HG03575 (cell line): ENCODE measurements around the gene TSPAN10.
"Not testable (repeated sequence)": the region's sequence is repeated elsewhere in the genome, so short reads cannot be mapped to it uniquely, and the experiment has no call there.

ENCODE experiments used
- ATAC-seq: cut with Tn5 transposase; IDR thresholded peaks from one replicate; pipeline ENCODE4 v1.9.1; 2021; ENCODE audit not compliant: unreplicated experiment, insufficient number of reproducible peaks, low FRiP score; ENCODE audit errors: extremely low read depth

Gene TSPAN10

DNA sequence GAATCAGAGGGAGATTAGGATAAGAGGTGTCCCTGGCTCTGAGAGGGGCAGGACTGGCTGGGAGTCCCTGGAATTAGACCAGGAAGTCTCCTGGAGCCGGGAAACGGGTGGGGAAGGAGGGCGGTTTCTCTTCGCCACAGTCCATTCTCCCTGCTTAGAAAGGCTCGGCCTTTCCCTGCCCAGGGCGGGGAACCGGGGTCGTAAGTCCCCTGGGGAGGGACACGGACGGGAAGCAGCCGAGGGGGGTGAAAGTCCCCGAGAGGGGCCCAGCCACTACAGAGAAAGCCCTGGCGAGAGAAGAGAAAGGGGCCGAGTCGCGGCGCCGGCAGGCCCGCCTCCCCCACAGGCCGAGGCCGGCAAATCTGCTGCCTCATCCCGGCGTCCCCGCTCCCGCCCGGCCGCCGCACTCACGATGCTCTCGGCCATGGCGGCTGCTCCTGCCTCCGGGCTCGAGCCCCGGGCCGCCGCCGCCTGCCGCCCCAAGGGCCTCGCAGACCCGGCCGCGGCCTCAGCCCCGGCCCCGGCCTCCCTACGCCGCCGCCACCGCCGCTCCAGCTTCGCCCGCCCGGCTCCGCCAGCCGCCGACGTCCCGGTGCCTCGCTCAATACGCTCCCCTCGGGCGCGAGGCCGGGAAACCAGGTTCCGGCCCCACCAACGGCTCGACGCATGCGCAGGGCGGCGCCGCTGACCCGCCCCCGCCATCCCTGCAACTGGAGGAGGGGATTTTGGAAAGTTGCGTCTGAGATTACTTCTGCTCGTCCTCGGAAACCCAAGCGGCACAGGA is at the start of gene TSPAN10, which contains the start of gene NPLOC4:
Gene TSPAN10 (plus strand): TSS at position 692 of the 784 bp plus-strand sequence. CDS start 5,217 bp downstream, outside the sequence.
Gene NPLOC4 (minus strand): TSS at position 608 of the 784 bp plus-strand sequence. CDS start 182 bp downstream, at position 426.
- ATAC-seq: no peak

DNA sequence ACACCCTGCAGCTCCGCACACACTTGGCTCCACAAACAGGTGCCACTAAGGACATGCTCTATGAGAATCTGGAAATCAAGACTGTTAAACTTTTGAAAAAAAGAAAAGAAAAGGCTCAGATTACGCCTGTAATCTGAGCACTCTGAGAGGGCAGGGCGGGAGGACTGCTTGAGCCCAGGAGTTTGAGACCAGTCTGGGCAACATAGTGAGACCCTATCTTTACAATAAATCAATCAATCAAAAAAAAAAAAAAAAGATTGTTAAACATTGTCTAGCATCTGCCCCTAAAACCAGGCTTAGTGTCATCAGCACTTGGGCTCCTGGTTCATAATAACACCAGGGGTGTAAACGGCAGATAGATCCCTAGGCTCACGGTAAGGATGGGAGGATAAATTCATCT is 47.4 kb upstream of the TSPAN10 start:
- ATAC-seq: no peak

DNA sequence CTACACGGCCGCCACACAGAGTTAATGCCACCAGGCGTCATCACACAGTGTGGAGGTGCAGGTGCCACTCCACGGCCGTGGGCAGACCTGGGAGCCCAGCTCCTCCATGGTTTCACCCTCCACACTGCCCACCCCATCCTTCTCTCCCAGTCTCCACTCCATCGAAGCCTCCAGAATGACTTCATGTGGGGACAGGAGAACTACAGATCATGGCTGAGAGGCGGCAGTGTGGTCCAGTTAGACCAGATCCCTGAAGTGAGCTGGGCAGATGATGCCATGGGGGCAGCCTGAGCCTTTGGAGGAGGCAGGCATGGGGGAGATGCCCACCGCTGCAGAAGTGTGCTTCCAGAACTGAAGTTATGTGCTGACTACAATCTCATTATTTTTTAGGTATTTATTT is 46.9 kb upstream of the TSPAN10 start:
- ATAC-seq: no peak

GRCh38 chr17:81591971-81592370 is 45.0 kb upstream of the TSPAN10 start:
- no peak for ATAC-seq

GRCh38 chr17:81593105-81593871 is 43.7 kb upstream of the TSPAN10 start:
- no peak for ATAC-seq

- no peak for ATAC-seq
Observed at GRCh38 chr17:81599719-81600486, 37.1 kb upstream of the TSPAN10 start.

DNA sequence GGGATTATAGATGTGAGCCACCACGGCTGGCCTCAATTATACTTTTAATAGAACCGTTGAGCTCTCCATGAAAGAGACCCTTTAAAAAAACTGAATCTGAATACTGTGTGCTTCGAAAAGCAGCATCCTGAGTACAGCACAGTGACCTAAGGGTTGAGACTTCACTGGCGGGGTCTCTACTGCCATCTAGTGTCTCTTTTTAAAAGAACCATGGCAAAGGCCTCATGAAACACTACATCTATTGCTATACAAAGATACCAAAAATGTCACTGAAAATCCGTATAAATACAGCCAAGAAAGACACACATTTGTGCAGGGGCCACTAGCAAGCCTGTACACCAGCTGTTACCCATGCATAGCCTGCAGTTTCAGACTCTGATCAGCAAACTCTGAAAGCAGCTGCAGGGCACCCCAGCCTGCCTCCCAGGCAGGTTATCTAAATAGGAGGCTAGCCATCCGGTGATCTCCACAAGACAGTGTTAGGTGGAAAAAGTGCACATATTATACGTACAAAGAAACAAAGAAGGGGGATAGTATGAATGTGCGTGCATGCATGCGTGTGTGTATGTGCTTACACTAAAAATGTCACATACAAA is 35.4 kb upstream of the TSPAN10 start:
- ATAC-seq: no peak

GRCh38 chr17:81603846-81604610 is 33.0 kb upstream of the TSPAN10 start:
- ATAC-seq: no peak

- ATAC-seq: no peak
Observed at GRCh38 chr17:81607431-81607830, 29.6 kb upstream of the TSPAN10 start.

DNA sequence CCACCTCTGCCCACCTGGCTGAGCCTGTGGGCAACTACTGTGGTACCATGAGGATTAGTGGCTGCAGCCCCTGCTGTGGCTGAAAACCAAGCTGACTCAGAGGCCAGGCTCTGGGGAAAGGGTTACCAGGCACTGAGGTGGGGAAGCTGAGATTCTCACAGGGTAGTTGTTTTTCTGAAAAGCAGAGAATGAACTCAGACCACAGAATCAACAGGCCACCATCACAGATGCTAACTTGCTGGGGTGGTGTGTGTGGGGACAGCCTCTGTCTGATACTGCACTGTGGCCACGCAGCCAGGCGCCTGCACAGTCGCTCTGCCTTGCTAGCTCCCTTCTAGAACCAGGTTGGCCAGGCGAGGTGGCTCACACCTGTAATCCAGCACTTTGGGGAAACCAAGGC is 28.9 kb upstream of the TSPAN10 start:
- ATAC-seq: no peak

DNA sequence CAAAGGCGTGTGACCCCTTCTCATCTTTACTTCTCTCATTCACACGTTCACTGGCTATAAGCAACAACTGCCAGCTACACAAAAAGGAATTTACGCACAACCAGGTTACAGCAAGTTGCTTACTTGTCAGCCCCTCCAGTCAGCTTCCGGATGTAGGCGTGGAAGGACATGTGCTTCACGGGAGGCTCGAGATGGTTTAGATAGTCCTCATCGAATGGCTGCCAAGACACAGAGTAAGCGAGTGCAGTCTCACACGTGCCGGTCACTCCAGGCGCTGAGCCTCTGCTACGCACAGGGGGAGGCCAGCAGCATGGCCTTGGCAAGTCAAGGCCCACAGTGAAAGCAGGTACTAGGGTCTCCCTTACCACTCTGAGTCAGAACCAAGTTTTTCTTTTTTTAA is 28.4 kb upstream of the TSPAN10 start:
- no peak for ATAC-seq

GRCh38 chr17:81609541-81610311 is 27.3 kb upstream of the TSPAN10 start:
- no peak for ATAC-seq

DNA sequence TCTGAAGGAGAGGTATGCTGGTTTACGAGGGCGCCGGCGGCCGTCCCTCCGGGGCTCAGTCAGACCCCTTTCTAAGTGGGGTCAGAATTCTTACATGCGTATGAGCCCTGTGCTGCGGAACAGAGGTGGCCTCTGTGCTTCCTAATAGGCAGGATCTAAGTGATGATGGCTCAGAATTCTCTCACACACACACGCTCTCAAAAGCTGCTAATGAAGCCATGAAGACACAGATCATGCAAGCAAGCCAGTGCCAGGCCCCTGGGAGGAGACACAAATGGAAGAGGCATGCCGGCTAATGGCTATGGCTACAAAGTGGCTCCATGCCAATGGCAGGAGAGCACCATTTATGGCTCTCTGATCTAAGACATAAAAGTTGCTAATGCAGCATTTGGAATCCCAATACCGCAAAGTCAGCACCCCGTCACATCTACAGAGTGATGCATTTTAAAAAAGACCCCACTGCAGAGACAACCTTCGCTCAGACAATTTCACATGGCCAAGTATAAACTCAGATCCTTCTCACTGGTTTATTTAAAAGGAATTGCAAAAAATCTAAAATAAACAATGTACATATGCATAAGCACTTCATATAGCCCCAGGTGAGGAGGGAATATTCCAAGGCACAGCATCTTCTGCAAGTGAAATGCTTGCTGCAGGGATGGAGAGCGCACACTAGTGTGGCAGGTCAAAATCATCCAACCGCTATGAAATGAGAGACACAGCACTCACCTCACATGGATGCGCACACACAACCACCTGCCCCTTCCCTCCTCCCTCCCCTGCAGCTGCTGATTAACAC is 24.6 kb upstream of the TSPAN10 start:
- no peak for ATAC-seq

- no peak for ATAC-seq
Observed at GRCh38 chr17:81615401-81615930, 21.5 kb upstream of the TSPAN10 start.

DNA sequence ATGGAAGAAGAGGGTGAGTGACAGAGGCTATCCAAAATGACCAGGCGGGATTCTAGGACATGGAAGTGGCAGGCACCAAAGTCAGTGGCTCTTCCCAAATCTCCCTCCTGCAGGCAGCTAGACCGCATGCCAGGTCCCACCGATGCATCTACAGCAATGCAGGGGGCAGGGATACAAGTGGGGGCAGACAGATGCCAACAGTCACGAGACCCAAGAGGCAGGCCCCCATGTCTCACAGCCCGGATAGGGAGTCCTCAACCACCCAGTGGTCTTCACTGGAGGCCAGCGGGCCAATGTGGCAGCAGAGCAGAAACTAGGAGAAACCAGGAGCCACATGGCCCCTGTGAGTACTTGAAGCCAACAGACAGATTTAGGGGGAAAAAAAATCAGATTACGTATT is 20.1 kb upstream of the TSPAN10 start:
- no peak for ATAC-seq

- ATAC-seq: not testable (repeated sequence)
Observed at GRCh38 chr17:81618307-81618706, 18.7 kb upstream of the TSPAN10 start.
